Stomach (tissue), 4 donors: ENCODE measurements around the gene DCUN1D4.

ENCODE experiments used
- POLR2A ChIP-seq, 4 donors: fragments of 450-650 bp; IDR thresholded peaks; one replicate each; pipeline ENCODE4 v1.6.1; 2016; ENCODE audit warnings: antibody characterized with exemption in 4 of 4, control low read depth in 2 of 4, mild to moderate bottlenecking in 1 of 4, moderate library complexity in 1 of 4
- POLR2AphosphoS5 ChIP-seq, 3 donors: sonication (generic); formaldehyde crosslinking; IDR thresholded peaks; one replicate each; pipeline ENCODE4 v1.6.1; 2016; ENCODE audit warnings: antibody characterized with exemption in 3 of 3

DNA sequence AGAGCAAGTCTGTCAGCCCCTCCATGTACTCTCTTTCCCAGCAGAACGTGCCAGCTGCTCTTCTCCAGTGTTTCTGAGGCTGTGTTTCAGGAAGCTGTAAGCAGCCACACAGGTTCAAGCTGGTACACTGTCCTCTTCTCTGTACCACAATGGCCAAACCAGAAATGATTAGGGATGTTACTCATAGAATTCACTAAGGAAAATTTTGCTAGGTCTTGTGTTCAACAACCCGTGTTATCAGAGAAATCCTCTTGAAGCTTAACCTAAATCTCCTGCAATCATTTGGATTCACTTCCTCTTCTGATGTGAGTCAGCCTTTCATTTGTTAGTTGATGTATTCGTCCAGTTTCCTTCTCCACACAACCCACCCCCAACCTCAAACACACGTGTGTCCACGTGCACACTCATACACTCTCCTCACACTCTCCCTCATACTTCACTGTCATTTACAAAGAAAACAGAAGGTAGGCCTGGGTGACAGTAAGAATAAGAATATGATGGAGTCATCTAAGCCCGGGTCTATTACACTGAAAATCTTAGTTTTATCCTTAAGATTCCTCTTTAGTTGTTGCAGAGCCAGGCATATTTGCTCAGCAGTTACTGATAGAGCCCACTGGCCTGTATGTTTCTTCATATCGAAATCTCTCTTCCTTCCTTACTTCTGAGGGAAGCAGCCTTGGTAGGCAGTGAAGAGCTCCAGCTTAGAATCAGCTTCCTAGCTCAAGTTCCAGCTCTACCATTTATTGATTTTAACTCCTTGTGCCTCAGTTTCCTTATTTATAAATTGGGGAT, 63.4 kb downstream of the DCUN1D4 start:
- no peak for TF ChIP-seq POLR2A (IDR thresholded peaks at IDR 0.05)
- TF ChIP-seq POLR2AphosphoS5 (IDR thresholded peaks at IDR 0.05), result peak in 1 of 3 donors; percentile 37
